GM18526 (cell line): Measurements from ENCODE around the gene LYZL6.

ENCODE experiments used
- POLR2A ChIP-seq: IDR thresholded peaks from 3 replicates; pipeline ENCODE4 v1.6.1; 2011; ENCODE audit not compliant: insufficient read length; ENCODE audit errors: extremely low read depth

Gene LYZL6

GRCh38 chr17:35943537-35943936 lies at the start of gene LYZL6:
TSS of gene LYZL6 (minus strand) at chr17:35943713. CDS start at chr17:35939356, 4,357 bp downstream.
- TF ChIP-seq POLR2A = no peak

- no peak for TF ChIP-seq POLR2A
These were observed 47.6 kb upstream of the LYZL6 start for GRCh38 chr17:35991075-35991474.

- no peak for TF ChIP-seq POLR2A
These were observed 44.7 kb upstream of the LYZL6 start for GRCh38 chr17:35988164-35988563.

- TF ChIP-seq POLR2A = no peak
These were observed 43.1 kb upstream of the LYZL6 start, which contains the start of gene CCL14 for GRCh38 chr17:35986643-35987042. TSS of gene CCL14 (minus strand) at chr17:35986729. CDS start at chr17:35986649, 80 bp downstream.

GRCh38 chr17:35984140-35984539 lies 40.6 kb upstream of the LYZL6 start:
- no peak for TF ChIP-seq POLR2A

GRCh38 chr17:35982409-35983191 lies 39.1 kb upstream of the LYZL6 start:
- no peak for TF ChIP-seq POLR2A

GRCh38 chr17:35981908-35982330 lies 38.4 kb upstream of the LYZL6 start:
- TF ChIP-seq POLR2A = no peak

GRCh38 chr17:35981246-35981645 lies 37.7 kb upstream of the LYZL6 start, which contains the start of gene CCL16:
TSS of gene CCL16 (minus strand) at chr17:35981497. CDS start at chr17:35981420, 77 bp downstream.
- no peak for TF ChIP-seq POLR2A

- TF ChIP-seq POLR2A = no peak
These were observed 34.8 kb upstream of the LYZL6 start for GRCh38 chr17:35978346-35978745.

- no peak for TF ChIP-seq POLR2A
These were observed 34.0 kb upstream of the LYZL6 start for GRCh38 chr17:35977509-35977908.

- no peak for TF ChIP-seq POLR2A
These were observed 30.1 kb upstream of the LYZL6 start for GRCh38 chr17:35973333-35974260.

GRCh38 chr17:35972945-35973332 lies 29.4 kb upstream of the LYZL6 start:
- no peak for TF ChIP-seq POLR2A

- no peak for TF ChIP-seq POLR2A
These were observed 29.0 kb upstream of the LYZL6 start for GRCh38 chr17:35972535-35972934.

- TF ChIP-seq POLR2A = no peak
These were observed 28.6 kb upstream of the LYZL6 start for GRCh38 chr17:35972066-35972465.

- TF ChIP-seq POLR2A = no peak
These were observed 26.3 kb upstream of the LYZL6 start for GRCh38 chr17:35969558-35970380.
